Loucy (cell line): ENCODE results near the gene TTYH2.

Experiments used
- EZH2phosphoT487 ChIP-seq: fragments of 200-600 bp; IDR thresholded peaks from 2 replicates; pipeline ENCODE4 v1.6.1; 2018; ENCODE audit warnings: antibody characterized with exemption, mild to moderate bottlenecking, moderate library complexity, borderline replicate concordance
- TF ChIP-seq, protein P1 (sequence below): fragments of 200-600 bp; sonication (generic); conservative IDR thresholded peaks from 2 replicates; pipeline ENCODE4 v1.5.1; 2014; ENCODE audit warnings: mild to moderate bottlenecking, antibody characterized with exemption, low read length

DNA sequence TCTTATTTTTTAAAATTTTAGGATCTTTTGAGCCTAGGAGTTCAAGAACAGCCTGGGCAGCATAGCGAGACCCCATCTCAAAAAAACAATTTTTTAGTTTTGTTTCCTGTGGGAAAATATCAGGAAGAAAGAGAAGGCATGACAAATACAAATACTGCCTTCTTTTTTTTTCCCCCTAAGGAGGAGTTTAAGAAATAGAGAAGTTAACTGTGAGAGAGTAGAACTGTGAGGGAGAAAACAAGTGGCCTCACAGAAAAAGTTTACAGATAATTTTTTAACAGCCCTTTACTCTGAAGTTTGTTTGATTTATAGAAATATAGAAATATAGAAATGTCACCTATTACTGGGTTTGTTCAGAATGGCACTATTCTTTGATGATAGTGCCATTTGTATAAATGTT, 21.1 kb downstream of the TTYH2 start:
- TF ChIP-seq, protein P1, sequence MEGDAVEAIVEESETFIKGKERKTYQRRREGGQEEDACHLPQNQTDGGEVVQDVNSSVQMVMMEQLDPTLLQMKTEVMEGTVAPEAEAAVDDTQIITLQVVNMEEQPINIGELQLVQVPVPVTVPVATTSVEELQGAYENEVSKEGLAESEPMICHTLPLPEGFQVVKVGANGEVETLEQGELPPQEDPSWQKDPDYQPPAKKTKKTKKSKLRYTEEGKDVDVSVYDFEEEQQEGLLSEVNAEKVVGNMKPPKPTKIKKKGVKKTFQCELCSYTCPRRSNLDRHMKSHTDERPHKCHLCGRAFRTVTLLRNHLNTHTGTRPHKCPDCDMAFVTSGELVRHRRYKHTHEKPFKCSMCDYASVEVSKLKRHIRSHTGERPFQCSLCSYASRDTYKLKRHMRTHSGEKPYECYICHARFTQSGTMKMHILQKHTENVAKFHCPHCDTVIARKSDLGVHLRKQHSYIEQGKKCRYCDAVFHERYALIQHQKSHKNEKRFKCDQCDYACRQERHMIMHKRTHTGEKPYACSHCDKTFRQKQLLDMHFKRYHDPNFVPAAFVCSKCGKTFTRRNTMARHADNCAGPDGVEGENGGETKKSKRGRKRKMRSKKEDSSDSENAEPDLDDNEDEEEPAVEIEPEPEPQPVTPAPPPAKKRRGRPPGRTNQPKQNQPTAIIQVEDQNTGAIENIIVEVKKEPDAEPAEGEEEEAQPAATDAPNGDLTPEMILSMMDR, result no peak
- TF ChIP-seq EZH2phosphoT487, result no peak
